Choroid plexus epithelial cell (primary cell): ENCODE data around the gene OR2H1.

Experiments used
- DNase-seq: peaks from one replicate; pipeline ENCODE4 v3.0.0-alpha.2; 2010; ENCODE audit warnings: low read depth
- H3K4me3 ChIP-seq: 2 replicates; pipeline ENCODE4 v1.5.1; 2011; ENCODE audit warnings: low read depth, mild to moderate bottlenecking, control low read depth, low read length, moderate library complexity
- TF ChIP-seq, protein P1 (sequence below): conservative IDR thresholded peaks from 2 replicates; pipeline ENCODE4 v1.5.1; 2011; ENCODE audit warnings: low read depth, mild to moderate bottlenecking, control low read depth, inconsistent platforms, low read length, moderate library complexity

The OR2H1 gene

DNA sequence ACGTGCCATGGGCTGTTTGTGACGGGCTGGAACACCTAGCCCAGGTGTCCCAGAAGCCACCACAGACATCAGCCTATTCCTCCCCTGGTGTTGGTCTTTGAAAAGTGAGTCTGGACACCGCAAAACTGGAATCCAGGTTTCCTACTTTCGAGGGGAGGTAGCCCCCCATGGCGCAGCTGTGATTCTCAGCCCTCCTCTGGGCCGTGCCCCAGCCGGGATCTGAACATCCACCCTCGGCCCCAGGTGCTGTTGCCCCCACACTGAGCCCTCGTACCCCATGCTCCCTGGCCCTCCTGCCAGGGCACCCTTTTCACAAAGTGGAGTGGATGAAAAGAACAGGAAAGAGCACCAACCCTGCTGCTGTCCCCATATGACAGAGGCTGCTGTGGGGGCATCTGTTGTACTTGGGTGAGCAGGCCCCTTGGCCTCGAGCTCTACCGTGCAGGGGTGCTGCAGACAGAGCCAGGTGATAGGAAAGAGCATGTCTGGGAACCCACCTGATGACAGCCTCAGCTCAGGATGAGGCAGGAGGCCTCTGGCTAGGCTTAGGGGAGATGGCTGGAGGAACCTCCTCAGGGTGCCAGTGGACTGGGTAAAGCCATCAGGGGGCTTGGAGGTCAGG lies 49.6 kb downstream of the OR2H1 start:
- H3K4me3 ChIP-seq: no peak overlapping the region
- DNase-seq: no peak
- TF ChIP-seq, protein P1, sequence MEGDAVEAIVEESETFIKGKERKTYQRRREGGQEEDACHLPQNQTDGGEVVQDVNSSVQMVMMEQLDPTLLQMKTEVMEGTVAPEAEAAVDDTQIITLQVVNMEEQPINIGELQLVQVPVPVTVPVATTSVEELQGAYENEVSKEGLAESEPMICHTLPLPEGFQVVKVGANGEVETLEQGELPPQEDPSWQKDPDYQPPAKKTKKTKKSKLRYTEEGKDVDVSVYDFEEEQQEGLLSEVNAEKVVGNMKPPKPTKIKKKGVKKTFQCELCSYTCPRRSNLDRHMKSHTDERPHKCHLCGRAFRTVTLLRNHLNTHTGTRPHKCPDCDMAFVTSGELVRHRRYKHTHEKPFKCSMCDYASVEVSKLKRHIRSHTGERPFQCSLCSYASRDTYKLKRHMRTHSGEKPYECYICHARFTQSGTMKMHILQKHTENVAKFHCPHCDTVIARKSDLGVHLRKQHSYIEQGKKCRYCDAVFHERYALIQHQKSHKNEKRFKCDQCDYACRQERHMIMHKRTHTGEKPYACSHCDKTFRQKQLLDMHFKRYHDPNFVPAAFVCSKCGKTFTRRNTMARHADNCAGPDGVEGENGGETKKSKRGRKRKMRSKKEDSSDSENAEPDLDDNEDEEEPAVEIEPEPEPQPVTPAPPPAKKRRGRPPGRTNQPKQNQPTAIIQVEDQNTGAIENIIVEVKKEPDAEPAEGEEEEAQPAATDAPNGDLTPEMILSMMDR: no peak

DNA sequence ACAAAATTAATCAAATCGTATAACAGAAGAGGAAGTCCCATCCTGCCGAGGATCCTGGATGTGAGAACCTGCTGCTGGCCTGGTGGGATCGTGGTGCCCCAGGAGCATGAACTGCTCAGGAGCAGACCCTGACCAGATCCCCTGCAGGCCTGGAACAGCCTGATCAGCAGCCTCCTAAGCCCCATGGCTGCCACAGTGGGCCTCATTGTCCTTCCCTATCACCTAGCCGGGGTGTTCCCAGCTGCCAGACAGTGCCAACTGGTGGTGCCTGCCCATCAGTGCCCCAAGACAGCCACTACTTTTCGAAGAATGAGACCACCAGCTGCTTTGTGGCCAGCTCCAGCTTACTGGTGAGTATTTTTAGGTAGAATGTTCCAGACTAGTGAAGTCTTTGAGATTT lies 50.4 kb downstream of the OR2H1 start:
- DNase-seq: no peak
- TF ChIP-seq, protein P1: no peak
- no peak overlapping the region for H3K4me3 ChIP-seq

DNA sequence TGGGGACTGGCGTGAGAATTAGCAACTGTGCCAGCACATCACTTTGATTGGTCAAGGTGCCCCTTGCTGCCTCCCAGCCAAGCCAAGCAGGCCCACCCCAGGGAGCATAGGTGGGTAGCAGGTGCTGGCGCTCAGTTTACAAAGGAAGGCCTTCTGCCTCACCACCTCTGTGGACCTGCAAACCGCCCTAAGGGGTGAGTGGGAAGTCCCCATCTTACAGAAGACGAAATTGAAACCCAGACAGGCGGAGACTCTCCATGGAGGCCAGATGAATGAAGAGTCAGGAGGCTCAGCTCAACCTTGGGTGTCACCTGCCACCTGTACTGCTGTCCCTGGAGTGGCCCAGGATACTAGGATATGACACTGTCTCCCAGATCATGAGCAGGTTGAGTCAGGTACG lies 52.3 kb downstream of the OR2H1 start:
- no peak for DNase-seq
- TF ChIP-seq, protein P1: no peak
- H3K4me3 ChIP-seq: no peak overlapping the region

DNA sequence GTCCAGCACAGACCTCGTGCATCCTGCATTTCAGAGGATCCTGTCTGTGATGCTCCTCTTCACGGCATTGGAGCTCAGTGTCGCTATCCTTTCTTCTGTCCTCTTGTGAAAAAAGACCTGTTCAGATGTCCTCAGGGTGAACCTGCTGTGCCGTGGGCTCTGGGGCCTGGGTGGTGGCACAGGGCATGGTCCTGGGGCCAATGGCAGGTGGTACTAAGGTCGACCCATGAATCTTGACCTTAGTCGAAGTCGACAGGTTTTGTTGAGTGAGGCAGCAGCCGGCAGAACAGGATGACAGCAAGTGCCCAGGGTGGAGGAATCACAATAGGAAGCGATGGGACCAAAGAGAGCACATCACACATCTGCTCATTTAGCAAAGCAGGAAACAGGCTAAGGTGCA lies 52.8 kb downstream of the OR2H1 start:
- no peak for DNase-seq
- no peak overlapping the region for H3K4me3 ChIP-seq
- TF ChIP-seq, protein P1: no peak

DNA sequence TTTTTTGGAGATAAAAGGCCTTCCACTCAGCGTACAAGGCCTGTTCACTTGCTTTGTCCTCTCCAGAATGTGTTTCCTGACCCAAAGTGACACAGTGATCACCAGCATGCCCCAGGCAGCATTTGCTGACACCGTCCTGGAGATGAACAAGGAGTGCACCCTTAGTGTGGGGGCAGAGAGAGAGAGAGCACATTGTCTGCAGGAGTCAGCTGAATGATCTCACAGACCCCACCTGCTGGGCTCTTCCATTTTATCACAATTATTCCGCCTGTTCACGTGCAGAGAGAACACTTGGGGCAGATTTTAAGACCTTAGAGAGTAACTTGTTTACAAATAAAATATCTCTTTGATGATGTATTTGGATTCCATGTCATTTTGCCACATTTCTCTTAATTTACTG lies 53.2 kb downstream of the OR2H1 start:
- TF ChIP-seq, protein P1: no peak

DNA sequence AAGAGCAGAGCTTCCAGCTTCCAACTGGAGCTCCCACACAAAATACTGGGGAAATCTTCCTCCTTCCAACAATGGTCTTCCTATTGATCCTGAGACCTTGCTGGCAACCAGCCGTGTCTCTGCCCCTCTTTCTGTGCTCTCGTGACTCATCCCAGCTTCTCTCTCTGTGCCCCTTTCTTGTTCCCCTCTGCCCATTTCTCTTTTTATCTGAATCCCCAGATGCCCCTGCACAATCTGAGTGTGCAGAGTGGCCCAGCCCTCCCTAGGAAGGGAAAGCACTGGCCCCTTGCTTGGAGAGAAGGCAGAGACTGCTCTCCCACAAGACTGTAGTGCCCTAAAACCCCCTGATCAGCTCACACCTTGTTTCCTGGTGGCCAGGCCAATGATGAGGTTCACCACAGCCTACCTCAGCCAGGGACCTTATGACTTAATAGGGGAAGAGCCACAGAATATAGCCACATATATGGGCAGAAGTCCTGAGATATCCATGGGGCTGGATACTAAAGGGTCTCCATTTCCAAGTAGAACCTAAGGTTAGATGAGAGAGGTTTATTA lies 53.9 kb downstream of the OR2H1 start:
- no peak for DNase-seq
- TF ChIP-seq, protein P1: no peak
- no peak overlapping the region for H3K4me3 ChIP-seq

More for the DNA sequence above, 53.2 kb downstream of the OR2H1 start:
- no peak for DNase-seq
- no peak overlapping the region for H3K4me3 ChIP-seq
